ENCODE data around the gene ADGRV1. TPM values are rescaled to one million over a fixed set of nuclear protein-coding genes. Genes with fewer than 3 reads are reported as not detected.

Gene ADGRV1
- total and polyA plus RNA-seq, 9 of the 15 experiments (the other 6 are each of a cell fraction or from before 2014, with no cell fraction given): 21.7 to 156 (median 58.2) TPM

- peak; percentile 34 to 75 for TF ChIP-seq AFF1 (IDR thresholded peaks at IDR 0.05; ENCODE audit: low read depth in 1 of 2, partially characterized antibody in 2 of 2)
Measured at GRCh38 chr5:90642706-90643229, 84.2 kb downstream of the ADGRV1 start (continued).

GRCh38 chr5:90644132-90644531 is 85.5 kb downstream of the ADGRV1 start:
- 0% methylated on average over 4 of the region's 4 CpGs for WGBS (ENCODE audit: insufficient coverage, low coverage, missing lambda C conversion rate)
- peak; percentile 71 for ATAC-seq
- H3K79me2 ChIP-seq (ENCODE audit: control insufficient read depth, insufficient read depth, low read length): peaks cover 72% of the 10 kb centered on the region
- H3K9me1 ChIP-seq (ENCODE audit: control insufficient read depth, insufficient read depth, low read length): no peaks in the 10 kb centered on the region
- ChIA-PET POLR2A (no interaction called here), CTCF (ENCODE audit: low intra/inter-chr PET ratio) (no interaction called here)
- peak; percentile 33 to 90 (median 56) for DNase-seq (ENCODE audit: extremely low read depth in 1 of 4, low spot score in 3 of 4)
- FAIRE-seq: peak; percentile 79
- H3K27ac ChIP-seq (ENCODE audit: extremely low read depth, low read depth, low read length): peak overlapping the region; percentile 93
- peaks cover 0 to 31% of the 10 kb centered on the region in 2 experiments; a peak in 3 of 5 replicates for H3K4me1 ChIP-seq (replicated peaks in 1 of 2; ENCODE audit: control insufficient read depth in 2 of 2, insufficient read depth in 2 of 2, low read length in 2 of 2)
- peak overlapping the region in 1 of 2 experiments; percentile 86; a peak in 2 of 4 replicates for H3K9ac ChIP-seq (ENCODE audit: insufficient read depth in 1 of 2, low read depth in 2 of 2, low read length in 2 of 2)
- no peak overlapping the region for H2AFZ ChIP-seq (ENCODE audit: low read depth, low read length)
- H3K4me2 ChIP-seq (ENCODE audit: insufficient read depth, low read length): peak overlapping the region; percentile 79
- in situ Hi-C loops (cut with MboI) (no loop called here), intact Hi-C loops (cut with micrococcal nuclease) (loop anchor here (2.0 to 5.0 kb wide), 2 partner anchors 31 to 237 kb away; partner anchors contain the start of gene CETN3)
- BruUV-seq (replicated peaks): no TSS peak
- peak overlapping the region; percentile 41 for H3K4me3 ChIP-seq
- no peaks in the 10 kb centered on the region for H3K9me3 ChIP-seq (replicated peaks; ENCODE audit: control insufficient read depth, insufficient read depth, low read depth, low read length)
- no peaks in the 10 kb centered on the region for H4K20me1 ChIP-seq (replicated peaks; ENCODE audit: control insufficient read depth, insufficient read depth, low read length)
- H3K27me3 ChIP-seq (ENCODE audit: control insufficient read depth in 2 of 2, insufficient read depth in 2 of 2, low read length in 2 of 2): no peaks in the 10 kb centered on the region
- H3K36me3 ChIP-seq (ENCODE audit: control insufficient read depth, insufficient read depth, low read length): peaks cover 22% of the 10 kb centered on the region
- TF ChIP-seq TAF15 (IDR thresholded peaks at IDR 0.05; ENCODE audit: low read depth, low read length): no peak
- TF ChIP-seq ZBTB9 (CRISPR knock-in tag; IDR thresholded peaks at IDR 0.05): no peak
- TF ChIP-seq ZSCAN29 (IDR thresholded peaks at IDR 0.05): no peak
- no peak for TF ChIP-seq ZNF75A (CRISPR knock-in tag; IDR thresholded peaks at IDR 0.05)
- TF ChIP-seq RREB1 (CRISPR knock-in tag; IDR thresholded peaks at IDR 0.05): no peak
- TF ChIP-seq PTTG1 (tag; IDR thresholded peaks at IDR 0.05; ENCODE audit: low read depth): no peak

All from K562 (cell line).